LNCAP (cell line): ENCODE measurements around the gene CLIP4.

Experiments used
- CTCF ChIP-seq: fragments of 450-650 bp; IDR thresholded peaks from 2 replicates; pipeline ENCODE4 v1.5.1; 2017; ENCODE audit warnings: mild to moderate bottlenecking

The CLIP4 gene

GRCh38 chr2:29186817-29187216 lies 71.6 kb downstream of the CLIP4 start:
- TF ChIP-seq CTCF = no peak

- TF ChIP-seq CTCF = no peak
Measured at GRCh38 chr2:29187926-29188325, 72.7 kb downstream of the CLIP4 start.

GRCh38 chr2:29189052-29189451 lies 73.8 kb downstream of the CLIP4 start:
- TF ChIP-seq CTCF = no peak

GRCh38 chr2:29191817-29192216 lies 76.6 kb downstream of the CLIP4 start:
- TF ChIP-seq CTCF = no peak

- no peak for TF ChIP-seq CTCF
Measured at GRCh38 chr2:29192526-29192925, 77.3 kb downstream of the CLIP4 start.

- TF ChIP-seq CTCF = no peak
Measured at GRCh38 chr2:29193111-29193510, 77.9 kb downstream of the CLIP4 start.

GRCh38 chr2:29193681-29194080 lies 78.5 kb downstream of the CLIP4 start:
- TF ChIP-seq CTCF = no peak

GRCh38 chr2:29195796-29196195 lies 80.6 kb downstream of the CLIP4 start:
- no peak for TF ChIP-seq CTCF
